OCI-M2 (cell line): ENCODE results near the gene PRKACA.

Experiments used
- DNase-seq: peaks from one replicate; lab custom pipeline; 2025; ENCODE audit not compliant: unreplicated experiment; lab: John Stamatoyannopoulos, UW

The PRKACA gene

DNA sequence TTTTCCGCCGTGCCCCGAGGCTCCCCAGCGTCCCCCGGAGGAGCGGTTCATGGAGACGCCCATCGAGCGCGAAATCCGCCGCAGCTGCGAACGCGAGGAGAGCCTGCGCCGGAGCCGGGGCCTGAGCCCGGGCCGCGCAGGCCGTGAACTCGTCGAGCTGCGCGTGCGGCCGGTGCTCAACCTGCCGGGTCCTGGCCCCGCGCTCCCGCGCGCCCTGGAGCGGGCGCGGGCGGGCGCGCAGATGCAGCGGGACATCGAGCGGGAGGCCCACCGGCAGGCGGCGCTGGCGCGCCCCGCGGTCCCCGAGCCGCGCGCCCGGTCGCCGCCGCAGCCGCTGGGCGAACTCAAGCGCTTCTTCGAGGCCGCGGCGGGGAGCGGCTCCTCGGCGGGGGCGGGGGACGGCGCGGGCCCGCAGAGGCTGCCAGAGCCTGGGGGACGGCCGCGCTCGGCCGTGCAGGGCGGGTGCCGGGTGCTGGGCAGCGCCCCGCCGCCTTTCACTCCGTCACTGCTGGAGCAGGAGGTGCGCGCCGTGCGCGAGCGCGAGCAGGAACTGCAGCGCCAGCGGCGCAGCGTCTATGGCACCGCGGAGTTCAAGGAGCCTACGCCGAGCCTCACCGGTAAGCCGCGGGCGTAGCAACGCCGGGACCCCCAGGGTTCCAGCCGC is 44.2 kb downstream of the PRKACA start:
- DNase-seq: peak; percentile 86

DNA sequence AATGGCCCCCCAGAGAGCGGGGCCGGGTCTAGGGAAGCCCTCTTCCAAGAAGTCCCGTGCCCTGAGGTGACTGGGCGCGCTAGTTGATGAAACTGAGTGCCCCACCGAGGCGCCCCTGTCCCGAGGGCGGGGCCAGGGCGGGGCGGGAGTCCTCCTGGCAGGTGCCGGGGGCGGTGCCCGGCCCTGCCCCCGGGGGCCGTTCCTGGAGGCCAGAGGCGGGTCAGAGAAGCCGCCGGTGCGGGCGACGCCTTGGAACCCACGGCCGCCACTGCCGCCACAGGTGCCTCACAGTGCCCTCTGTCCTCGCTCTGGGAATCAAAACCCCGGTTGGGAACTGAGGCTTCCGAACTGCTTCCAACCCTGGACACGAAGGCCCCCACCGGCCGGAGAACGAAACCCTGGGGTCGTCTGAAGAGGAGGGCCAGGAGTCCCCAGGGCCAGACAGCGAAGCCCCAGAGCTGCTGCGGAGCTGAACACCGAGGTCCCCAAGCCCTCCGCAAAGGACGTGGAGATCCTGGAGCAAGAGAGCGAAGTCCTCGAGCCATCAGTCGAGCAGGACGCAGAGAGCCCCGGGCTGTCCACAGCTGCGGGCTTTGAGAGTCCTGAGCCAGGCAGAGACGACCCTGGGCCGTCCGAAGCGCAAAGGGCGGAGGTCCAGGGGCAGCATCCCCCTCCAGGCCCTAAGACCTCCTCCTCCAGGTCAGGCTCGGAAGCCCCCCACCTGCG is 44.9 kb downstream of the PRKACA start, which contains the start of gene MISP3:
Gene MISP3 (plus strand): TSS at position 252 of the 726 bp plus-strand sequence. CDS start 524 bp downstream, outside the sequence.
- DNase-seq: no peak

GRCh38 chr19:14070268-14071050 is 47.1 kb downstream of the PRKACA start:
- DNase-seq: no peak

- DNase-seq: no peak
Observed at GRCh38 chr19:14066134-14066533, 51.4 kb downstream of the PRKACA start.

DNA sequence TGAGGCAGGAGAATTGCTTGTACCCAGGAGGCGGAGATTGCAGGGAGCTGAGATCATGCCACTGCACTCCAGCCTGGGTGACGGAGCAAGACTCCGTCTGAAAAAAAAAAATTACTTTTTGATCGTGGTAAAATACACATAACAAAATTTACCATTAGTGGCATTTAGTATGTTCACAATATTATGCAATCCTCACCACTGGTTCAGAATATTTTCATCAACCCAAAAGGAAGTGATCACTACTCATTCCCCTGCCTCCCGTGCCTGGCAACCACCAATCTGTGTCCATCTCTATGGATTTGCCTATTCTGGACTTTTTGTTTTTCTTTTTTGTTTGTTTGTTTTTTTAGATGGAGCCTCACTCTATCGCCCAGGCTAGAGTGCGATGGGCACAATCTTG is 54.5 kb downstream of the PRKACA start:
- no peak for DNase-seq

DNA sequence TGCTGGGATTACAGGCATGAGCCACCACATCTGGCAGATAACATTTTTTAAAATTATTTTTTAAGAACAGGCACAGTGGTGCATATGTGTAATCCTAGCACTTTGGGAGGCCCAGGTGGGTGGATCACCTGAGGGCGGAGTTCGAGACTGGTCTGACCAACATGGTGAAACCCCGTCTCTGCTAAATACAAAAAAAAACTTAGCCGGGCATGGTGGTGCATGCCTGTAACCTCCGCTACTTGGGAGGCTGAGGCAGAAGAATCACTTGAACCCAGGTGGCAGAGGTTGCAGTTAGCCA is 55.1 kb downstream of the PRKACA start:
- DNase-seq: no peak

DNA sequence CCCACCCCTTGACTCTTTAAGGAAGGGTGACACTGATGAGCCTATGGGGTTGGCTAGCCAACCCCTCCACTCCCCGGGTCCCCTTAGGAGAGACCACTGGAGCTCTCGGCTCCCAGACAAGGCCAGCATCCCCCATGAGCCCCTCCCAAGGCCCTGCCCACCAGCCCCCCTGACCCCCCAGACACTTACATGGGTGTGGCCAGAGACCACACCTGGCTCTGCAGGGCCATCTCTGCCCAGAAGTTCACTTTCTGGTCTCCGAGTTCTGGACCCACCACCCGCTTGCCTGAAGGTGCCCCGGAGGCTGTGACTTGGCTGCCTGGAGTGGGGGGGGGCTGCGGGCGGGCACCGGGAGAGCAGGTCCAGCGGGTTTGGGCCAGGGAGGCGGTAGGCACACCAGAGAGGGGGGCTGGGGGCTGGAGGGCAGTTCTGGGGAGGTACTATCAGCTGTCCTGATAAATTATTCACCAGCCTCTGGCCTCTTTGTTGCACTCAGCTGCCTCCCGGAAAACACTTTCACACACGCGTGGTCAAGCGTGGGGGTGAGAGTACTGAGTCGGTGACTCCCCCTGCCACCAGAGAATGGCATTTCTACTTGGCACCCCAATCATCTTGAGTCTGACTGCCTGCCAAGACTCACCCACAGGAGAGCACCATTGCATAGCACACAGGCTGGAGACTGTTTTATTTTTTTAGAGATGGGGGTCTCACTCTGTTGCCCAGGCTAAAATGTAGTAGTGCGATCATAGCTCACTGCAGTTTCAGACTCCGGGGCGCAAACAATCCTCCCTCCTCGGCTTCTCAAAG is 55.6 kb downstream of the PRKACA start, which contains the start of gene PALM3:
Gene PALM3 (minus strand): TSS at position 326 of the 807 bp plus-strand sequence. CDS start 96 bp downstream, at position 230.
- no peak for DNase-seq

DNA sequence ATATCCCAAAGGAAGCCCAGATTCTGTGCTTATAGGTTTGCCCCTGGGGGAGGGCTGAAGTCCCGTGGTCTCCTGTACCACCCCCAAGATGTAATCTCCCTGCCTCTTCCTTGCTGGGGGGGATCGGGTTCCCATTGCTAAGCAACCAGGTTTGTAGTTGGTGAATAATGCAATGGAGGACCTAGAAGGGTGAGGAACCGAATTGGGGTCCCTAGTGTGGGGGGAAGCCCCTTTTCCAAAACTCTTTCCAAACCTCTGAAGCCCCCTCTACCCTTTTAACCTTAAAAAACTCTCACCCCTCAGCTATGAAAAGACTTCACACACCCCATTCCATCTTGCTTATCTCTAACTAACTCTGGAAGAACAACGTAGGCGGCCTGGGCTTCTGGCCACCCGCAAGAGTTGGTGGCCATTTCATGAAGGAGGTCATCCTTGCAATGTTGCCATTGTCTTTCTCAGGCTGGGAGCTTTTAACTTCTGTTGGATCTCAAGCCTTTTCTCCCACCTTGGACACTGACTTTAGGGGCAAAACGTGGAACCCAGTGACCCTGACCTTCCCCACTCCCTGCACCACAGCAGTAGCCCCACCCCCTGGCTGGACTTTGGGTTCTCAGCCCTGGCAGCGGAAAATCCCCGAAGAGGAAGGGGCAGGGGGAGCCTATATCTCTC is 56.3 kb downstream of the PRKACA start:
- DNase-seq: peak; percentile 29

GRCh38 chr19:14059652-14060155 is 57.9 kb downstream of the PRKACA start:
- peak; percentile 38 for DNase-seq

DNA sequence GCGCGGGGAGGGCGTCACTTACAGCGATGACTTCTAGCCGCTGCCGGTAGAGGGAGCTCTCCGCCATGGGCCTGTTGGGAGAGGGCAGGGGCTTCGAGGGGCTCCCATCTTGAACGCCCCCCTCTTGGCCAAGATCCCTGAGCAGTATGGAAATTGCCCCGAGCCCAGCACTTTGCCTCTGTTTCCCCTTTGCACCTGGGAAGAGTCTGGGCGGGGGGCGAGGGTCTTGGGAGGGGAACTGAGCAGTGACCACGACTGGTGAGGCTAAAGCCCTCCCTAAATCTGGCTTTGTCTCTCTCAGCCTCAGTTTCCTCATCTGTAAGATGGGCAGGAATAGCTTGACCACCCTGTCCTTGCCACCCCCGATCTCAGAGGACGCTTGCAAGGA is 58.5 kb downstream of the PRKACA start:
- no peak for DNase-seq

DNA sequence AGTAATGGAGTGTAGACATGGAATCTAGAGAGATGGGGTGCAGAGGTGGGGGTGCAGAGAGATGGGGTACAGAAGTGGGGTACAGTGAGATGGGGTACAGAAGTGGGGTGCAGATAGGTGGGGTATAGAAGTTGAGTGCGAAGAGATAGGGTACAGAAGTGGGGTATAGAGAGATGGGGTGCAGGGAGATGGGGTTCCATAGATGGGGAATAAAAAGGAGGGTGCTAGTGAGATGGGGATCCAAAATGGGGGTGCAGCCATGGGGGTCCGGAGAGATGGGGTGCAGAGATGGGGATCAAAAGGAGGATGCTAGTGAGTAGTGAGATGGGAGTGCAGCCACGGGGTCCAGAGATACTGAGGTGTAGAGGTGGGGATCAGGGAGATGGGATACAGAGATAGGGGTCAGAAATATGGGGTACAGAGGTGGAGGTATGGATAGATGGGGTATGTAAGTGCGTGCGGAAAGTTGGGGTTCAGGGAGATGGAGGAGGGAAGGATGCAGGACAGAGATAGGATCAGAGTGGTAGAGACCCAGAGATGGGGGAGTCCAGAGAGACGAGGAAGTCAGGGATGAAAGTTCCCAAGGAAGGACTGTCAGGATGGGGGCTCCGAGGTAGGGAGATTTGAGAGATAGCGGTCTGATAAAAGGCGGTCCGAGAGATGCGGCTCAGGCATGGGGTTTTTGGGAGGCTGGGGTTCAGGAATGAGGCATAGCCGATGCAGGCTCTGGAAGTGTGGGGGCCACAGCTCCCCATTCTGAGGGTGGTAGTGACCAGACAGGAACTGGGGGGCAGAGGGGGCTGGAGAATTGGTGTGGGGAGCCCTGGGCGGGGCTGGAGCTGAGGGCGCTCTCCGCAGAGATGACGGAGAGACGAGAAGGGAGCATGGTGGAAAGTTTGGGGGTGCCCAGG is 59.1 kb downstream of the PRKACA start:
- no peak for DNase-seq

DNA sequence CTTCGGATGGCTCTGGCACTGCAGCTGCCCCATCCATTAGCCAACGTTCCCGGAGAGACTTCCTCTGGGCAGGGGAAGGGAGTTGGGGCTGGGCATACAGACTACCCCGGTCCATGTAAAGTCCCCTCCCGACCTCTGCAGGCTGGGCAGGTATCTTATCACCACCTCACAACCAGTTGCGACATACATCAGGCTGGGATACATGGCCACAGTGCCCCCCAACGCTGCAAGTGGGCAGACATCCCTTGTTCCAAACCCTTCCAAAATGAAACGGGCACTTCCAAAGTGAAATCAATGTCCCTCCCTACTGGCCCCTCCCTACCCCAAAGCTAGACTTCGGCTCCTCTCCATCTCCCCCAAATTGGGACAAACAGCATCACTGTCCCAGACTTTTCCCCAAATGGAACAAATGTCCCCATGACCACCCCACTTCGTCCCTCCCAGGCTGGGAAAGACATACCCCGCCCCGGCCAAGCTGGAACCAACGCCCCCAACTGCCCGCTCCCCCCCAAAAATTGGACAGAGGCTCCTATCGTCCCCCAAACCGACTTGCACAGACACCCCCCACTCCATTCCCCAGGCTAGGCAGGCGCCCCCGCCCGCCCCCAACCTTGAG is 60.7 kb downstream of the PRKACA start:
- DNase-seq: no peak

DNA sequence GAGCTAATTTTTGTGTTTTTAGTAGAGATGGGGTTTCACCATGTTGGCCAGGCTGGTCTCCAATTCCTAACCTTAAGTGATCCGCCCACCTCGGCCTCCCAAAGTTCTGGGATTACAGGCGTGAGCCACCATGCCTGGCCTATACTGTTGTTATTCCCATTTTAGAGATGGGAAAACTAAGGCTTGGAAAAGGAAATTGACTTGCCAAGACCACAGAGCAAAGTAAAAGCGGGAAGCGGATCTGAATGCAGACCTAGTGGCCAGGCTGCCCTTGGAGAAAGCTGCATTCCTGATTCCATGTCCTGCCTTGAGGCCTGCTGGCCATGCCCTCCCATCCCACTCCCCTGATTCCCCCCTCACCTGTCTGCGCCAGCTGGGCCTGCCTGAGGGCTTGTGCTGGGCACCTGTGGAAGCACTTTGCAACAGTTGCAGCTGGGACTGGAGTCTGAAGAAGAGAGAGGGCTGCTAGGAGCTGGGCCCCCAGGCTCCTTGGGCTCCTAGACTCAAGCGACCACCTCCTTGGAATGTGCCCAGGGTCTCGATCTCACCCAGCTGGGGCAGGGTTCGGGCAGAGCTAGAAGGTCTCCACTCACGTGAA is 61.4 kb downstream of the PRKACA start:
- DNase-seq: no peak

GRCh38 chr19:14055396-14055795 is 62.2 kb downstream of the PRKACA start:
- DNase-seq: no peak

DNA sequence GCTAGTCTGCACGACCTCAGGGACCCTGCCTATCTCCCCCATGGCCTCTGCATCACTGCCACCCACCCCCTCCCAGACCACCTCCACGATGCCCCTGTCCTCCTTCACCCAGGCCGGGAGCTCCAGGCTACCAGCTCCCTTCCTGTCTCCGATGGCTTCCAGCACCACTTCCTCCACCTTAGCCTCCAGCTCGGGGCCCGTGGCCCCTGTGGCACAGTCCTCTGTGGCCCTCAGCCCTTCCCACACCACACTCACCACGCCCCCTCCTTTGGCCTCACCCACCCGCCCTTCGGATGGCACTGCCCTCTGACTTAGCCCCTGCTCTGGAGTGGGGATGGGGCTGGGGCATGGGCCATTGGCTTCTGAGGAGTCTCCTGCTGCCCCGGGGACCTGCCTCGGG is 62.8 kb downstream of the PRKACA start:
- DNase-seq: no peak

GRCh38 chr19:14054099-14054498 is 63.5 kb downstream of the PRKACA start:
- no peak for DNase-seq

GRCh38 chr19:14053500-14053899 is 64.1 kb downstream of the PRKACA start:
- DNase-seq: no peak

GRCh38 chr19:14053032-14053431 is 64.5 kb downstream of the PRKACA start:
- DNase-seq: no peak
